Measurements from ENCODE around the gene PTMA. TPM values are rescaled to one million over a fixed set of nuclear protein-coding genes. Genes with fewer than 3 reads are reported as not detected.

Gene PTMA, protein sequence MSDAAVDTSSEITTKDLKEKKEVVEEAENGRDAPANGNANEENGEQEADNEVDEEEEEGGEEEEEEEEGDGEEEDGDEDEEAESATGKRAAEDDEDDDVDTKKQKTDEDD
- 591 TPM for total RNA-seq

DNA sequence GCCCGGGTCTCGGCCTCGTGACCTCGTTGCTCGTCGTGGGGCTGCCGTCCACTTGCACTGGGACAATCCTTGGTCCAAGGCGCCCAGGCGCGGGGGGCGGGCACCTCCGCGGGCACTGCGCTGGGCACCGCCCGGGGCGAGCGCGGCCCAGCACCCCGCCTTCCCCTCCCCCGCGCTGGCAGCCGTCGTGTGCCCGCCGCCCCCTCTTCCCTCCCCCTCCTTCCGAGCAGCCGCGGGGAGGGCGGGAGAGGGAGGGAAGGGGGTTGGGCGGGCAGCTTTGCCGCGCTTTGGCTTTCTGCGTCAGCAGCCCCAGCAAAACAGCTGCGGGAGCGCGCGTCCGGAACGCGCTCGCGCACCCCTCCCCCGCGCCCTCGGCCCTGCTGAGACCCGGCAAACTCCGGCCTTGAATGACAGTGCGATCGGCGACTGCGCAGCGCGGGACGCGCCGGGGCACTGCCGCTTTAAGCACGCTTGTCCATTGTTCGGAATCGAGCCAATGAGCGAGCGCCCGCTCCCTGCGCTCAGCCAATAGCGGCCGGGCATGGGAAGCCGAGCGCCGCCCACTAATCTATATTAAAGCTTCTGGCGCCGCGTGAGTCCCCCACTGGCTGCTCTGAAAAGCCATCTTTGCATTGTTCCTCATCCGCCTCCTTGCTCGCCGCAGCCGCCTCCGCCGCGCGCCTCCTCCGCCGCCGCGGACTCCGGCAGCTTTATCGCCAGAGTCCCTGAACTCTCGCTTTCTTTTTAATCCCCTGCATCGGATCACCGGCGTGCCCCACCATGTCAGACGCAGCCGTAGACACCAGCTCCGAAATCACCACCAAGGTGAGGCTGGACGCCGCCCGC is at the start of gene PTMA:
Gene PTMA (plus strand): TSS at position 599 of the 846 bp plus-strand sequence. CDS start 182 bp downstream, at position 781.

Small RNAs within 50 kb of the gene (small RNA-seq; reads per million reads assigned to genes)
- not detected for gene RF00015

Other genes with a start within 250 kb of the PTMA start
- 137 TPM for gene NCL, start 244.0 kb upstream of the PTMA start, total RNA-seq
- 1.2 TPM for gene NMUR1, start 178.1 kb upstream of the PTMA start, total RNA-seq
- gene TEX44, start 115.7 kb upstream of the PTMA start, total RNA-seq = not detected
- 43.8 TPM for gene PDE6D, start 72.8 kb downstream of the PTMA start, total RNA-seq
- 27.7 TPM for gene COPS7B, start 77.9 kb downstream of the PTMA start, total RNA-seq
- gene NPPC, start 217.9 kb downstream of the PTMA start, total RNA-seq = 4.4 TPM